MM.1S (cell line): Measurements from ENCODE around the gene EYA2.
"Not testable (repeated sequence)": the region's sequence is repeated elsewhere in the genome, so short reads cannot be mapped to it uniquely, and the experiment has no call there.

Experiments
- EZH2 ChIP-seq: fragments of 300-600 bp; sonication (generic); optimal IDR thresholded peaks from 2 replicates; pipeline ENCODE3; 2017; ENCODE audit warnings: low read depth, mild to moderate bottlenecking, antibody characterized with exemption, low read length, mixed read lengths
- EZH2phosphoT487 ChIP-seq: fragments of 300-600 bp; sonication (generic); IDR thresholded peaks from 2 replicates; pipeline ENCODE4 v1.6.1; 2018; ENCODE audit warnings: antibody characterized with exemption, low read length
- TF ChIP-seq, protein P1 (sequence below): fragments of 300-600 bp; sonication (generic); IDR thresholded peaks from 2 replicates; pipeline ENCODE4 v1.5.1; 2016; ENCODE audit warnings: antibody characterized with exemption, low read length, mixed read lengths

DNA sequence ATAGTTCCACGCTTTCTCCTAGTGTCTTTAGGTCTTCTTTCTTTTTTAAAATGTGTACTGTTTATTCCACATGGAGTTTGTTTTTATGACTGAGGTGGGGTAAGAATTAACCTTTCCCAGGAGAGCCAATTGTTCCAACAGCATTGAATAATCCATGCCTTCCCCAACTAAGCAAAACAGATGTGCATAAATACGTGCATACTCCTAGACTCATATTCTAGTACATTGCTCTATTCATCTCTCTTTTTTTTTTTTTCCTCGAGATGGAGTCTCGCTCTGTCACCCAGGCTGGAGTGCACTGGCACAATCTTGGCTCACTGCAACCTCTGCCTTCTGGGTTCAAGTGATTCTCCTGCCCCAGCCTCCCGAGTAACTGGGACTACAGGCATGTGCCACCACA is 14.7 kb upstream of the EYA2 start:
- TF ChIP-seq EZH2phosphoT487, EZH2: not testable (repeated sequence)
- TF ChIP-seq, protein P1, sequence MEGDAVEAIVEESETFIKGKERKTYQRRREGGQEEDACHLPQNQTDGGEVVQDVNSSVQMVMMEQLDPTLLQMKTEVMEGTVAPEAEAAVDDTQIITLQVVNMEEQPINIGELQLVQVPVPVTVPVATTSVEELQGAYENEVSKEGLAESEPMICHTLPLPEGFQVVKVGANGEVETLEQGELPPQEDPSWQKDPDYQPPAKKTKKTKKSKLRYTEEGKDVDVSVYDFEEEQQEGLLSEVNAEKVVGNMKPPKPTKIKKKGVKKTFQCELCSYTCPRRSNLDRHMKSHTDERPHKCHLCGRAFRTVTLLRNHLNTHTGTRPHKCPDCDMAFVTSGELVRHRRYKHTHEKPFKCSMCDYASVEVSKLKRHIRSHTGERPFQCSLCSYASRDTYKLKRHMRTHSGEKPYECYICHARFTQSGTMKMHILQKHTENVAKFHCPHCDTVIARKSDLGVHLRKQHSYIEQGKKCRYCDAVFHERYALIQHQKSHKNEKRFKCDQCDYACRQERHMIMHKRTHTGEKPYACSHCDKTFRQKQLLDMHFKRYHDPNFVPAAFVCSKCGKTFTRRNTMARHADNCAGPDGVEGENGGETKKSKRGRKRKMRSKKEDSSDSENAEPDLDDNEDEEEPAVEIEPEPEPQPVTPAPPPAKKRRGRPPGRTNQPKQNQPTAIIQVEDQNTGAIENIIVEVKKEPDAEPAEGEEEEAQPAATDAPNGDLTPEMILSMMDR = not testable (repeated sequence)
